Chondrocyte (in vitro differentiated cells): ENCODE measurements around the gene SCIMP. TPM values are rescaled to one million over a fixed set of nuclear protein-coding genes. Genes with fewer than 3 reads are reported as not detected.

Experiments
- DNase-seq: peaks from one replicate; pipeline ENCODE4 v3.0.0; 2021; ENCODE audit warnings: mixed read lengths, low spot score
- H3K27ac Mint-ChIP-seq: one replicate; pipeline ENCODE4 v1.8.0; 2021; ENCODE audit warnings: mild to moderate bottlenecking, moderate library complexity, mixed read lengths; ENCODE audit not compliant: unreplicated experiment
- H3K27me3 Mint-ChIP-seq: 2 replicates; pipeline ENCODE4 v1.8.0; 2021; ENCODE audit warnings: low read depth, mixed read lengths
- H3K36me3 Mint-ChIP-seq: 2 replicates; pipeline ENCODE4 v1.8.0; 2021; ENCODE audit warnings: low read depth, mixed read lengths
- H3K4me1 Mint-ChIP-seq: 2 replicates; pipeline ENCODE4 v1.8.0; 2021; ENCODE audit warnings: low read depth, mild to moderate bottlenecking, mixed read lengths
- H3K4me3 Mint-ChIP-seq: one replicate; pipeline ENCODE4 v1.8.0; 2021; ENCODE audit warnings: mild to moderate bottlenecking, moderate library complexity, mixed read lengths; ENCODE audit not compliant: unreplicated experiment
- H3K9me3 Mint-ChIP-seq: 2 replicates; pipeline ENCODE4 v1.8.0; 2021; ENCODE audit warnings: low read depth, mixed read lengths
- total RNA-seq: library from RNA; stranded (reverse); gene quantifications from 3 replicates; pipeline ENCODE4 v1.2.1, GENCODE V29; 2021
- TF ChIP-seq, protein P1 (sequence below): fragments of 200-600 bp; sonication (generic); IDR thresholded peaks from 2 replicates; pipeline ENCODE4 v1.5.0; 2021; ENCODE audit warnings: antibody characterized with exemption, mild to moderate bottlenecking, moderate library complexity

The SCIMP gene
- total RNA-seq, 1 donor from 2014 or later = not detected

- H3K27me3 Mint-ChIP-seq = no peaks in the 10 kb centered on the region
- no peak for DNase-seq
- TF ChIP-seq, protein P1, sequence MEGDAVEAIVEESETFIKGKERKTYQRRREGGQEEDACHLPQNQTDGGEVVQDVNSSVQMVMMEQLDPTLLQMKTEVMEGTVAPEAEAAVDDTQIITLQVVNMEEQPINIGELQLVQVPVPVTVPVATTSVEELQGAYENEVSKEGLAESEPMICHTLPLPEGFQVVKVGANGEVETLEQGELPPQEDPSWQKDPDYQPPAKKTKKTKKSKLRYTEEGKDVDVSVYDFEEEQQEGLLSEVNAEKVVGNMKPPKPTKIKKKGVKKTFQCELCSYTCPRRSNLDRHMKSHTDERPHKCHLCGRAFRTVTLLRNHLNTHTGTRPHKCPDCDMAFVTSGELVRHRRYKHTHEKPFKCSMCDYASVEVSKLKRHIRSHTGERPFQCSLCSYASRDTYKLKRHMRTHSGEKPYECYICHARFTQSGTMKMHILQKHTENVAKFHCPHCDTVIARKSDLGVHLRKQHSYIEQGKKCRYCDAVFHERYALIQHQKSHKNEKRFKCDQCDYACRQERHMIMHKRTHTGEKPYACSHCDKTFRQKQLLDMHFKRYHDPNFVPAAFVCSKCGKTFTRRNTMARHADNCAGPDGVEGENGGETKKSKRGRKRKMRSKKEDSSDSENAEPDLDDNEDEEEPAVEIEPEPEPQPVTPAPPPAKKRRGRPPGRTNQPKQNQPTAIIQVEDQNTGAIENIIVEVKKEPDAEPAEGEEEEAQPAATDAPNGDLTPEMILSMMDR = no peak
- H3K27ac Mint-ChIP-seq = no peak overlapping the region
- H3K36me3 Mint-ChIP-seq = no peaks in the 10 kb centered on the region
- H3K4me1 Mint-ChIP-seq = peaks cover 3% of the 10 kb centered on the region
- H3K9me3 Mint-ChIP-seq = no peaks in the 10 kb centered on the region
- no peak overlapping the region for H3K4me3 Mint-ChIP-seq
Observed at GRCh38 chr17:5198472-5198871, 36.2 kb downstream of the SCIMP start.

- no peak overlapping the region for H3K27ac Mint-ChIP-seq
- no peaks in the 10 kb centered on the region for H3K27me3 Mint-ChIP-seq
- DNase-seq = no peak
- peaks cover 13% of the 10 kb centered on the region for H3K36me3 Mint-ChIP-seq
- peaks cover 17% of the 10 kb centered on the region for H3K4me1 Mint-ChIP-seq
- peaks cover 17% of the 10 kb centered on the region for H3K9me3 Mint-ChIP-seq
- TF ChIP-seq, protein P1 = no peak
- H3K4me3 Mint-ChIP-seq = no peak overlapping the region
Observed at GRCh38 chr17:5194346-5194745, 40.3 kb downstream of the SCIMP start.

GRCh38 chr17:5191541-5192417, 42.9 kb downstream of the SCIMP start, which contains the start of gene ZNF594:
Gene ZNF594, minus strand, starts transcription at chr17:5191868. Its CDS starts 7,612 bp downstream, at chr17:5184256.
- Mint-ChIP-seq H3K27ac (peak within 1 kb of the TSS; percentile 79), H3K36me3 (peaks cover 28% of the 10 kb centered on the region), H3K4me1 (peaks cover 17% of the 10 kb centered on the region), H3K9me3 (peaks cover 30% of the 10 kb centered on the region), H3K27me3 (no peaks in the 10 kb centered on the region), H3K4me3 (peak within 1 kb of the TSS; percentile 86)
- TF ChIP-seq, protein P1 = peak; percentile 87
- peak; percentile 99 for DNase-seq

- no peaks in the 10 kb centered on the region for H3K27me3 Mint-ChIP-seq
- DNase-seq = no peak
- H3K4me1 Mint-ChIP-seq = no peaks in the 10 kb centered on the region
- TF ChIP-seq, protein P1 = no peak
- peaks cover 72% of the 10 kb centered on the region for H3K9me3 Mint-ChIP-seq
- H3K4me3 Mint-ChIP-seq = no peak overlapping the region
- H3K36me3 Mint-ChIP-seq = peaks cover 74% of the 10 kb centered on the region
- H3K27ac Mint-ChIP-seq = no peak overlapping the region
Observed at GRCh38 chr17:5184288-5184687, 50.4 kb downstream of the SCIMP start.

- Mint-ChIP-seq H3K4me1 (no peaks in the 10 kb centered on the region), H3K9me3 (peaks cover 79% of the 10 kb centered on the region), H3K36me3 (peaks cover 77% of the 10 kb centered on the region), H3K4me3 (no peak overlapping the region), H3K27me3 (no peaks in the 10 kb centered on the region), H3K27ac (no peak overlapping the region)
- no peak for DNase-seq
- TF ChIP-seq, protein P1 = no peak
Observed at GRCh38 chr17:5183410-5183793, 51.3 kb downstream of the SCIMP start.
